ENCODE data around the gene ESYT1. TPM values are rescaled to one million over a fixed set of nuclear protein-coding genes. Genes with fewer than 3 reads are reported as not detected.

ESYT1 gene
- total and polyA plus RNA-seq, 9 of the 15 experiments (the other 6 are each of a cell fraction or from before 2014, with no cell fraction given): 132 to 420 (median 164) TPM

GRCh38 chr12:56117778-56118687 is 10.0 kb upstream of the ESYT1 start, which contains the start of gene ZC3H10 (continued):
- TF ChIP-seq, protein P1, sequence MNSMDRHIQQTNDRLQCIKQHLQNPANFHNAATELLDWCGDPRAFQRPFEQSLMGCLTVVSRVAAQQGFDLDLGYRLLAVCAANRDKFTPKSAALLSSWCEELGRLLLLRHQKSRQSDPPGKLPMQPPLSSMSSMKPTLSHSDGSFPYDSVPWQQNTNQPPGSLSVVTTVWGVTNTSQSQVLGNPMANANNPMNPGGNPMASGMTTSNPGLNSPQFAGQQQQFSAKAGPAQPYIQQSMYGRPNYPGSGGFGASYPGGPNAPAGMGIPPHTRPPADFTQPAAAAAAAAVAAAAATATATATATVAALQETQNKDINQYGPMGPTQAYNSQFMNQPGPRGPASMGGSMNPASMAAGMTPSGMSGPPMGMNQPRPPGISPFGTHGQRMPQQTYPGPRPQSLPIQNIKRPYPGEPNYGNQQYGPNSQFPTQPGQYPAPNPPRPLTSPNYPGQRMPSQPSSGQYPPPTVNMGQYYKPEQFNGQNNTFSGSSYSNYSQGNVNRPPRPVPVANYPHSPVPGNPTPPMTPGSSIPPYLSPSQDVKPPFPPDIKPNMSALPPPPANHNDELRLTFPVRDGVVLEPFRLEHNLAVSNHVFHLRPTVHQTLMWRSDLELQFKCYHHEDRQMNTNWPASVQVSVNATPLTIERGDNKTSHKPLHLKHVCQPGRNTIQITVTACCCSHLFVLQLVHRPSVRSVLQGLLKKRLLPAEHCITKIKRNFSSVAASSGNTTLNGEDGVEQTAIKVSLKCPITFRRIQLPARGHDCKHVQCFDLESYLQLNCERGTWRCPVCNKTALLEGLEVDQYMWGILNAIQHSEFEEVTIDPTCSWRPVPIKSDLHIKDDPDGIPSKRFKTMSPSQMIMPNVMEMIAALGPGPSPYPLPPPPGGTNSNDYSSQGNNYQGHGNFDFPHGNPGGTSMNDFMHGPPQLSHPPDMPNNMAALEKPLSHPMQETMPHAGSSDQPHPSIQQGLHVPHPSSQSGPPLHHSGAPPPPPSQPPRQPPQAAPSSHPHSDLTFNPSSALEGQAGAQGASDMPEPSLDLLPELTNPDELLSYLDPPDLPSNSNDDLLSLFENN (IDR thresholded peaks at IDR 0.05; ENCODE audit: low read depth in 2 of 2, low read length in 2 of 2): peak in 1 of 2 experiments; percentile 33; a peak in 1 of 4 replicates
- peak; percentile 70 to 79 (median 71) for TF ChIP-seq CTCF (IDR thresholded peaks at IDR 0.05 in 2 of 3, conservative IDR thresholded peaks at IDR 0.05 in 1 of 3; ENCODE audit: insufficient read depth in 2 of 3, low read depth in 1 of 3, low read length in 3 of 3)
- no peak for TF ChIP-seq ZNF184 (CRISPR knock-in tag; IDR thresholded peaks at IDR 0.05)
- TF ChIP-seq HDAC6 (IDR thresholded peaks at IDR 0.05; ENCODE audit: low read depth, low read length): 0 out of 2 replicates have a peak, but pooled peaks have one; percentile 84
- TF ChIP-seq MEIS2 (IDR thresholded peaks at IDR 0.05; ENCODE audit: partially characterized antibody): peak; percentile 6
- no peak for TF ChIP-seq ZNF57 (CRISPR knock-in tag; IDR thresholded peaks at IDR 0.05)
- TF ChIP-seq ZNF584 (CRISPR knock-in tag; IDR thresholded peaks at IDR 0.05; ENCODE audit: low read depth): no peak
- TF ChIP-seq PHF8 (IDR thresholded peaks at IDR 0.05; ENCODE audit: borderline replicate concordance, low read length): peak; percentile 80; the same call in 1 of the 2 replicates
- TF ChIP-seq MCM7 (IDR thresholded peaks at IDR 0.05): no peak
- 0 out of 2 replicates have a peak, but pooled peaks have one; percentile 46 for TF ChIP-seq HOXB6 (CRISPR knock-in tag; IDR thresholded peaks at IDR 0.05; ENCODE audit: borderline replicate concordance)
- peak; percentile 98 for TF ChIP-seq ILF3 (IDR thresholded peaks at IDR 0.05; ENCODE audit: borderline replicate concordance)
- peak; percentile 94 for TF ChIP-seq MTA3 (IDR thresholded peaks at IDR 0.05; ENCODE audit: borderline replicate concordance)
- TF ChIP-seq FOXK2 (conservative IDR thresholded peaks at IDR 0.05 in 1 of 2, IDR thresholded peaks at IDR 0.05 in 1 of 2; ENCODE audit: low read depth in 2 of 2): peak; percentile 80 to 87
- peak; percentile 62; the same call in 1 of the 2 replicates for TF ChIP-seq ATF3 (IDR thresholded peaks at IDR 0.05)
- 0 out of 2 replicates have a peak, but pooled peaks have one; percentile 35 for TF ChIP-seq ATF3 (CRISPR knock-in tag; conservative IDR thresholded peaks at IDR 0.05)

Data from K562 (cell line).